ENCODE measurements around the gene RBP3.

RBP3 gene

GRCh38 chr10:47362199-47362598 lies 14.0 kb downstream of the RBP3 start:
- ChIA-PET POLR2A (no interaction called here), CTCF (interaction anchor here (0.7 to 2.5 kb wide), 5 partner anchors 9 to 34 kb away, joined by 3 to 10 read pairs (median 8); no protein-coding TSS in a partner anchor)
- TF ChIP-seq CTCF (IDR thresholded peaks at IDR 0.05; ENCODE audit: control extremely low read depth, extremely low read depth, low read depth, missing control alignments): no peak
- DNase-seq (ENCODE audit: extremely low spot score): no peak

GRCh38 chr10:47363781-47364180 lies 15.6 kb downstream of the RBP3 start:
- DNase-seq (ENCODE audit: extremely low spot score): no peak
- TF ChIP-seq CTCF (IDR thresholded peaks at IDR 0.05; ENCODE audit: control extremely low read depth, extremely low read depth, low read depth, missing control alignments): no peak
- CTCF ChIA-PET: interaction anchor here (1.0 to 2.5 kb wide), 5 partner anchors 9 to 23 kb away, joined by 3 to 10 read pairs (median 7); no protein-coding TSS in a partner anchor
- POLR2A ChIA-PET: no interaction called here

- DNase-seq (ENCODE audit: extremely low spot score): no peak
- ChIA-PET POLR2A (no interaction called here), CTCF (interaction anchor here (1.0 to 2.3 kb wide), 4 partner anchors 9 to 24 kb away, joined by 3 to 8 read pairs (median 5); no protein-coding TSS in a partner anchor)
- no peak for TF ChIP-seq CTCF (IDR thresholded peaks at IDR 0.05; ENCODE audit: control extremely low read depth, extremely low read depth, low read depth, missing control alignments)
Measured at GRCh38 chr10:47364366-47364765, 16.2 kb downstream of the RBP3 start.

- ChIA-PET CTCF (interaction anchor here (1.1 to 2.3 kb wide), 4 partner anchors 10 to 25 kb away, joined by 3 to 8 read pairs (median 6); no protein-coding TSS in a partner anchor), POLR2A (no interaction called here)
- no peak for TF ChIP-seq CTCF (IDR thresholded peaks at IDR 0.05; ENCODE audit: control extremely low read depth, extremely low read depth, low read depth, missing control alignments)
- no peak for DNase-seq (ENCODE audit: extremely low spot score)
Measured at GRCh38 chr10:47364911-47365310, 16.7 kb downstream of the RBP3 start.

- no peak for TF ChIP-seq CTCF (IDR thresholded peaks at IDR 0.05; ENCODE audit: control extremely low read depth, extremely low read depth, low read depth, missing control alignments)
- CTCF ChIA-PET: interaction anchor here (1.0 to 2.3 kb wide), 4 partner anchors 9 to 318 kb away, joined by 3 to 7 read pairs (median 4); no protein-coding TSS in a partner anchor
- no peak for DNase-seq (ENCODE audit: extremely low spot score)
- POLR2A ChIA-PET: no interaction called here
Measured at GRCh38 chr10:47365431-47366180, 17.4 kb downstream of the RBP3 start.

- no peak for TF ChIP-seq CTCF (IDR thresholded peaks at IDR 0.05; ENCODE audit: control extremely low read depth, extremely low read depth, low read depth, missing control alignments)
- no peak for DNase-seq (ENCODE audit: extremely low spot score)
- POLR2A ChIA-PET: no interaction called here
- CTCF ChIA-PET: interaction anchor here (1.0 to 1.3 kb wide), 3 partner anchors 8 to 318 kb away, joined by 3 to 5 read pairs (median 3); no protein-coding TSS in a partner anchor
Measured at GRCh38 chr10:47366181-47366631, 18.0 kb downstream of the RBP3 start.
